Nephron progenitor cell (in vitro differentiated cells): ENCODE results near the gene POGLUT3.

Source experiments
- DNase-seq: peaks from one replicate; pipeline ENCODE4 v3.0.0; 2021
- H3K27ac Mint-ChIP-seq: 2 replicates; pipeline ENCODE4 v1.8.0; 2021; ENCODE audit warnings: mild to moderate bottlenecking, moderate library complexity, mixed read lengths
- H3K27me3 Mint-ChIP-seq: 2 replicates; pipeline ENCODE4 v1.8.0; 2021; ENCODE audit warnings: mild to moderate bottlenecking, low read depth, mixed read lengths; ENCODE audit not compliant: poor library complexity
- H3K36me3 Mint-ChIP-seq: 2 replicates; pipeline ENCODE4 v1.8.0; 2021; ENCODE audit warnings: low read depth, mixed read lengths
- H3K4me1 Mint-ChIP-seq: 2 replicates; pipeline ENCODE4 v1.8.0; 2021; ENCODE audit warnings: mixed read lengths
- H3K4me3 Mint-ChIP-seq: 2 replicates; pipeline ENCODE4 v1.8.0; 2021; ENCODE audit warnings: mild to moderate bottlenecking, moderate library complexity, mixed read lengths
- H3K9me3 Mint-ChIP-seq: 2 replicates; pipeline ENCODE4 v1.8.0; 2021; ENCODE audit warnings: mild to moderate bottlenecking, moderate library complexity, mixed read lengths
- TF ChIP-seq, protein P1 (sequence below): fragments of 200-600 bp; sonication (generic); IDR thresholded peaks from 2 replicates; pipeline ENCODE4 v1.5.0; 2021; ENCODE audit warnings: antibody characterized with exemption

The POGLUT3 gene

DNA sequence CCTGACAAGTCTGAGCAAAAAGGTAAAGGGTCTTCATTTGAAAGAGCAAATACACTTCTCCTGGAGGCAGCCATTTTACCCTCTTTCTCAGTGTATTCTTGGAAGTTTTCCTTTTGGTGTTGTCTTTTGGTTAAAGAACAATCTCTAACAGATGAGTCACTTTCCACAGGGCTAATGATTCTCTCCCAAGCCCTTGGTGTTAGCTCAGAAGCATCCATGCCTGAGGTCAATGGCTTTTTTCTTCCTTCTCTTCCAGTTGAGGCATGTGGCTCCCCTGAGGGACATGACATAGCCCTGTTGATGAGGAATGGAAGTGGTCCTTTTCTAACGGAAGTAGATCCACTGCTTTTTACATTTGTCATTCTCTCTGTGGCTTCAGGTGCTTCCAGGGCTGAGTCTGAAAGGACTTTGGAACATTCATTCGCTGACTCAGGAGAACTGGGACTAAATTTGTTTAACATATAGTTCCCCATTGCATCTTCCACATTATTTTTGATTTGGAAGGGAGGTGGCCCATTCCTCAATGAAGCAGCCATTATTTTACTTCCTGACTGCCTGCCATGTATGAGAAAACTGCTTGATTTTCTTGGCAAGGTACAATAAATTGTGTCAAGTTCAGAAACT, 13.8 kb upstream of the POGLUT3 start:
- Mint-ChIP-seq H3K36me3 (peaks cover 64% of the 10 kb centered on the region), H3K4me3 (no peak overlapping the region), H3K9me3 (peaks cover 22% of the 10 kb centered on the region), H3K4me1 (no peaks in the 10 kb centered on the region), H3K27me3 (peaks cover 2% of the 10 kb centered on the region), H3K27ac (no peak overlapping the region)
- TF ChIP-seq, protein P1, sequence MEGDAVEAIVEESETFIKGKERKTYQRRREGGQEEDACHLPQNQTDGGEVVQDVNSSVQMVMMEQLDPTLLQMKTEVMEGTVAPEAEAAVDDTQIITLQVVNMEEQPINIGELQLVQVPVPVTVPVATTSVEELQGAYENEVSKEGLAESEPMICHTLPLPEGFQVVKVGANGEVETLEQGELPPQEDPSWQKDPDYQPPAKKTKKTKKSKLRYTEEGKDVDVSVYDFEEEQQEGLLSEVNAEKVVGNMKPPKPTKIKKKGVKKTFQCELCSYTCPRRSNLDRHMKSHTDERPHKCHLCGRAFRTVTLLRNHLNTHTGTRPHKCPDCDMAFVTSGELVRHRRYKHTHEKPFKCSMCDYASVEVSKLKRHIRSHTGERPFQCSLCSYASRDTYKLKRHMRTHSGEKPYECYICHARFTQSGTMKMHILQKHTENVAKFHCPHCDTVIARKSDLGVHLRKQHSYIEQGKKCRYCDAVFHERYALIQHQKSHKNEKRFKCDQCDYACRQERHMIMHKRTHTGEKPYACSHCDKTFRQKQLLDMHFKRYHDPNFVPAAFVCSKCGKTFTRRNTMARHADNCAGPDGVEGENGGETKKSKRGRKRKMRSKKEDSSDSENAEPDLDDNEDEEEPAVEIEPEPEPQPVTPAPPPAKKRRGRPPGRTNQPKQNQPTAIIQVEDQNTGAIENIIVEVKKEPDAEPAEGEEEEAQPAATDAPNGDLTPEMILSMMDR: no peak
- DNase-seq: no peak

DNA sequence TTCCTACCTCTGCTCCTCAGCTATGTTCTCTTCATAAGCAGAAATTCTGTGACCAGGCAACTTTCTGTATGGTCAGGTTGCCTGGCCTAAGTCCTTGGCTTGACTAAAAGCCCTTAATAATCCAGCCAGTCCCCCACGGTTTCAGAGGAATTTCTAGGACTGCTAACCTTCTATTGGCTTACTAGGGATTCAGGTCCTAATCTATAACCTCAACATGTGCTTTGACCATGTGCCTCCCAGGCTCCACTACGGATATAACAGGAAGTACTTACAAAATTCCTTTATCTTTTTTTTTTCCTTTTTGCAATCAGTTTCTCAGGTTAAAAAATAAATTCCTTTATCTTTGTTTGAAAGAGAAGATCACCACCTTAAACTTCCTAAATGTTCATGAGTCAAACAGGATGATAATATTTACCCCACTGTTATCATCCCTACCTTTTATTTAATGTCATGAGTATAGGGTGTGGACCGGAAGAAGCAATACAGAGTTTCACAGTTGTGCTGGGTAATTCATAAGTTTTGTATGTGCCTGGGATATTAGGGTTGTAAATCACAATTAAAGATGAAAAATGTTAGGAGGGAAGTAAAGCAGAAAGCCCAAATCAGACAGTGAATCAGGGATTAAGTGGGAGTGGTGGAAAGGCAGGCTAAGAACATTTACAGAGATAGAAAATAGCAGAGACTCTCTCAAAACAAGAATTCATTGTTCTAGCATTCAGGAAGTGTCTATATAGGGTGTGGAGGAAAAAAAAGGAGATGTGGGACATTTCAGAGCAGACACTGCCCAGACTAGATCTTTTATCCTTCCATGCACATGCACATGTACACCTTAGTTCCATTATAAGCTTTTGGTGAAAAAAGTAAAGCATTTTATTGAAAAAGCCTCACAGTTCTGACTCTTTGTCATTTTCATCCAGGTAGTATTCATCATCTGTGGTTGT, 10.7 kb upstream of the POGLUT3 start:
- no peak for DNase-seq
- H3K27ac Mint-ChIP-seq: no peak overlapping the region
- peaks cover 19% of the 10 kb centered on the region for H3K9me3 Mint-ChIP-seq
- H3K4me3 Mint-ChIP-seq: no peak overlapping the region
- H3K27me3 Mint-ChIP-seq: peaks cover 2% of the 10 kb centered on the region
- TF ChIP-seq, protein P1: no peak
- peaks cover 50% of the 10 kb centered on the region for H3K36me3 Mint-ChIP-seq
- no peaks in the 10 kb centered on the region for H3K4me1 Mint-ChIP-seq

DNA sequence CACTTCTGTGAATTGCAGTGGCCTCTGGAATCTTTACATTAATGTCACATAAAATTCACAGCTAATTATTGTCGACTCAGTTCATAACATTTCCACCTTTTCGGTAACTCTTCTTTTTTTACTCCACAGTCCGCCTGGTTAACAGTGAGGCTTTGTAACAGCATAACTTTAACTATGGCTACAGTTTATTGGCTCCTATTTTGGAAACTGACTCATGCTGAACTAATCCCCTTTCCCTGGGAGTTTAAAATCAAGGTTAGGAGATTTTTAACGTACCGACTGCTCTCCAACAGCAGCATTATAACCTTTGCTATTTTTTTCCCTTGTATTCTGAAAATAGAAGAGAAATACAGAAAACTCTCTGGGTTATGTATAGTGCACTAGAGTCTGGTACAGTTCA, 3.2 kb upstream of the POGLUT3 start:
- no peaks in the 10 kb centered on the region for H3K9me3 Mint-ChIP-seq
- peaks cover 41% of the 10 kb centered on the region for H3K4me1 Mint-ChIP-seq
- H3K27me3 Mint-ChIP-seq: peaks cover 2% of the 10 kb centered on the region
- H3K4me3 Mint-ChIP-seq: no peak overlapping the region
- no peaks in the 10 kb centered on the region for H3K36me3 Mint-ChIP-seq
- TF ChIP-seq, protein P1: no peak
- DNase-seq: no peak
- no peak overlapping the region for H3K27ac Mint-ChIP-seq

DNA sequence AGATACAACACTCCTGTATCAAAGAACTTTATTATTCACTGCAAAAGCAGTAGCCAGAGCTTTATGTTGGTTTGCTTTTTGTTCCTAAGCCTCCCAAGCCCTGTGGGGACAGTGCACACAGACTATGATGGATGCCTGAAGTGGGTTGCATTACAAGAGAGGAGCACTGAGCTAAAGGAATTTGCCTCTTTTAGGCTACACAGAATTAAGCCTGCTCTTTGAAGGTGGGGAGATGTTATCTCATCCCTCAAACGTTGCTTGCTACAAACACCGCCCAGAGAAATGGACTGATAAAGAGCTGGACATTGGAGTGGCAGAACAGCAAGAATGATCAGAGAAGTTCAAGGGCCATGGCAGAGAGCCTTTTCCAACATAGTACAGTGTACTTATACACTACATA, 2.5 kb upstream of the POGLUT3 start:
- TF ChIP-seq, protein P1: no peak
- Mint-ChIP-seq H3K9me3 (no peaks in the 10 kb centered on the region), H3K27me3 (peaks cover 2% of the 10 kb centered on the region), H3K4me1 (peaks cover 46% of the 10 kb centered on the region), H3K36me3 (no peaks in the 10 kb centered on the region), H3K27ac (no peak overlapping the region), H3K4me3 (no peak overlapping the region)
- no peak for DNase-seq

DNA sequence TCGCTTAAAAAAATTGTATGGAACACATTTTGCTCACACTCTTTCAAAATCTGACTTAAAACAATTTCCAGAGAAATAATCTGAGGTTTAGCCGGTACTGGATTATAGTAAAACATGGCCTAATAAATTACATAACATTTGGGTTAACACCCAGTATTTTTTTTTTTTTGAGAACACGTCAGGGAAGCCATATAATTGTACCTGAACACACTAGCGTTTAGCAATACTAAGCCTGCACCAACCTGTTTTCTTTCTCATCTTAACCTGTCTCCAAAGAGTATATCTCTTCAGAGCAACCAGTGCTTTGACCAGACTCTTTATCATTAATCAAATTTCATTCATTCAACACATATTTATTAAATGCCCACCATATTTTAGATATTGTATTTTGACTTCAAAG, 2.0 kb upstream of the POGLUT3 start:
- Mint-ChIP-seq H3K27ac (no peak overlapping the region), H3K4me1 (peaks cover 46% of the 10 kb centered on the region), H3K9me3 (no peaks in the 10 kb centered on the region), H3K4me3 (no peak overlapping the region), H3K36me3 (peaks cover 2% of the 10 kb centered on the region), H3K27me3 (peaks cover 2% of the 10 kb centered on the region)
- TF ChIP-seq, protein P1: no peak
- no peak for DNase-seq
